SK-N-MC (cell line): ENCODE measurements around the gene AAGAB.

Experiments
- EZH2 ChIP-seq: fragments of 200-600 bp; sonication (generic); IDR thresholded peaks from one replicate; pipeline ENCODE4 v1.6.1; 2017; ENCODE audit warnings: antibody characterized with exemption
- FOXP2 ChIP-seq: optimal IDR thresholded peaks from 2 replicates; pipeline ENCODE3; 2011; ENCODE audit warnings: mild to moderate bottlenecking, moderate library complexity; ENCODE audit not compliant: insufficient read depth; ENCODE audit errors: extremely low read length, control extremely low read depth
- POLR2AphosphoS5 ChIP-seq: IDR thresholded peaks from 2 replicates; pipeline ENCODE4 v1.6.1; 2012; ENCODE audit warnings: mild to moderate bottlenecking, low read depth, low read length, borderline replicate concordance

GRCh38 chr15:67210555-67211168 lies 43.8 kb downstream of the AAGAB start:
- no peak for TF ChIP-seq EZH2
- TF ChIP-seq POLR2AphosphoS5: no peak
- no peak for TF ChIP-seq FOXP2
